Activated CD8-positive, alpha-beta memory T cell treated with anti-CD3 and anti-CD28 coated beads, Interleukin-2, amount 50 U/mL, for 1 hour (primary cell): ENCODE results near the gene ATP6V0A1.
A peak's percentile ranks its signal among the peaks of the same experiment; 100 is the strongest.
"Not testable (repeated sequence)": the region's sequence is repeated elsewhere in the genome, so short reads cannot be mapped to it uniquely, and the experiment has no call there.

ENCODE experiments used
- DNase-seq: peaks from one replicate; pipeline ENCODE4 v3.0.0-alpha.2; 2020; ENCODE audit errors: extremely low read depth

The ATP6V0A1 gene

DNA sequence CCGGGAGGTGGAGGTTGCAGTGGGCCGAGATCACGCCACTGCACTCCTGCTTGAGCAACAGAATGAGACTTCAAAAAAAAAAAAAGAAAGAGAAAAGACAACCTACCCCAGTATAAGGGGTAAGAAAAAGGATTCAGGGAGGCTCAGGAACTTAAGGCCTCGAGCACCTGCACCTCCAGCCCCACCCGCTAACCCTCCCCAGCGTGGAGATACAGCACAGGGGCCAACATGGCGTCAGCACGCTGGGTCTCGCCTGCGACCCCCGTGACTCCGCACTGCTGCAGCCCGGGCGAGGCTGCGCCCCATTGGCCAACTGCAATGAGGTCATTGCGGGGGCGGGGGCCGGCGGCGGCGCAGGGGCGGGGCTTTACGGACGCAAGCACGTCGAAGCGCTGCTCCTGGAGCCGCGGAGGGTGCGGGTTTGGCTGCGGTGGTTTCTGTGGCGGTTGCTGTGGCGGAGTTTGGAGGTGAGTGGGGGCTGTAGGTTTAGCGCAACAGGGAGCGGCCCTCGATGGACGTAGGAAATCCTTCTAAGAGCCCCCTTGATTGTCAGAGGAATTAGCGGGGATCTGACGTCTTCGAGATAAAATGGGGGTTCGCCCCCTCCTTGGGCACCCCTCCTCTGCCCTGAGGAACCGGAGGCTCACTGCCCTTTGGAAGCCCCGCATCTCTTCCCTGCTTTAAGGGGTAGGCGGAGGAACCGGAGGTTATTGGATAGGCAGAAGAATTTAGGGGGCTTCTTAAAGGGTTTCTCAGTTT, at the start of gene ATP6V0A1:
TSS of gene ATP6V0A1 (plus strand) at position 382 of the 759 bp plus-strand sequence. CDS start 2,017 bp downstream, outside the sequence.
- peak; percentile 35 for DNase-seq

DNA sequence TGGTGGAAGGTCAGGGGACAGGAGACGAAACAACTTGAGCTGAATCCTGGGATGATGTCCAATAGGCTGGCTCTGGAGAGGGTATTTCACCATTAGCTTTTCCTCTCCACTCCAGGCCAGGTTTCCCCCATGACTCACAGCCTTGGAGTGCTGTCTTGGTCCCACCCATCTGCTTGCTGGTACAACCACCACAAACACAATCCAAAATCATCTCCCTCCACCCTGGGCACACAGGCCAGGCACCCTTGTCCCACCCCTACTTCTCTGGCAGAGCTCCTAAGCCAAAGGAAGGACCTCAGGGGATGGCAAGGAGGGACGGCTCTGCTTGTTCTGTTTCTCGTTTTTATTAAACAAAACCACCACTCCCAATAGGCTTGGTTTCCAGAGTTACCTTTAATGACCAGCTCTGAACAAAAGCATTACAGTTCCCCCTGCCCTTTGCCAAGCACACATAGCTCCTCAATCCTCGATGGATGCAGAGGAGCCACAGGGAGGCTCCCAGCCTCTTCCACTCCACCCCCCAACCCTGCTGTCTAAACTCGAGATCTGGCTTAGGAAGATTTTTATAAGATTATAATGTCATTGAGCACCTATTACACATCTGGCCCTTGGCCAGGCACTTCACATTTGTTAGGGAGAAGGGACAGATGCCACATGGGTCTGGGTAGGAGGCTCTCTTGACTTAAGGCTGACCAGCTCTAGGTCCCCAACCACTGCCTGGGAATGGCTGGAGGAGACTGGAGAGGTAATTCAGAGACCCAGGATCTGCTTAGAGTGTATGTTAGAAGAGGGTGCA, 49.0 kb upstream of the ATP6V0A1 start:
- no peak for DNase-seq

DNA sequence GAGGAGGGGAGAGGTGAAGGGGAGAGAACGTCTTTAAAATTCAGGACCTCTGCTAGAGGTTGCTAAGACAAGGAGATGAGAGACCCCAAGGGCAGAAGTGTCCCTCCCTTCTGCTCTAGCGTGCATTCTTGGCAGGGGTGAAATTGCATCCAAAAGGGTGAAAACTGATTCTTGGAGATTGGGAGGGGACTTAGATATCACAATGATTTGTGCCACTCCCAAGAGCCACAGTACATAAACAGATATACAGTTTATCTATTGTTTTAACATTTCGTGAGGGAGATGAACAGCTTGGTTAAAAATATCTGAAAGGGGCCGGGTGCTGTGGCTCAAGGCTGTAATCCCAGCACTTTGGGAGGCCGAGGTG, 48.4 kb upstream of the ATP6V0A1 start:
- DNase-seq = no peak

DNA sequence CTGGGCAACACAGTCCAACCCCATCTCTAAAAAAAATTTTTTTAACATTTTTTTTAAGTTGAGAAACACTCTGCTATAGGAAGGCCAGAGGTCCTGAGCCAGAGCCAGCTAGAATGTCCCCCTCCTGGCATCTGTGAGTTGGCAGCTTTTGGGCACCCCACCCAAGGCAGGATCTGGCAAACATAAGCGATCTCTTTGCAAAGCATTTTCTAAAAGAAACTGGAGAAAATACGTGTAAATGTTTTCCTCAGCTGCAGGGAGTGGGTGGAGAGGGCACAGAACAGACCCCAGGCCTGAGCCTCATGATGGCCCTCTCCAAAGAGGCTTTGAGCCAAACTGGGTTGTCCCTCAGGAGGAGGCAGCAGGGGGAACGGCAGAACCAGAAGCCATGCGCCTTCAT, 47.3 kb upstream of the ATP6V0A1 start:
- DNase-seq = no peak

DNA sequence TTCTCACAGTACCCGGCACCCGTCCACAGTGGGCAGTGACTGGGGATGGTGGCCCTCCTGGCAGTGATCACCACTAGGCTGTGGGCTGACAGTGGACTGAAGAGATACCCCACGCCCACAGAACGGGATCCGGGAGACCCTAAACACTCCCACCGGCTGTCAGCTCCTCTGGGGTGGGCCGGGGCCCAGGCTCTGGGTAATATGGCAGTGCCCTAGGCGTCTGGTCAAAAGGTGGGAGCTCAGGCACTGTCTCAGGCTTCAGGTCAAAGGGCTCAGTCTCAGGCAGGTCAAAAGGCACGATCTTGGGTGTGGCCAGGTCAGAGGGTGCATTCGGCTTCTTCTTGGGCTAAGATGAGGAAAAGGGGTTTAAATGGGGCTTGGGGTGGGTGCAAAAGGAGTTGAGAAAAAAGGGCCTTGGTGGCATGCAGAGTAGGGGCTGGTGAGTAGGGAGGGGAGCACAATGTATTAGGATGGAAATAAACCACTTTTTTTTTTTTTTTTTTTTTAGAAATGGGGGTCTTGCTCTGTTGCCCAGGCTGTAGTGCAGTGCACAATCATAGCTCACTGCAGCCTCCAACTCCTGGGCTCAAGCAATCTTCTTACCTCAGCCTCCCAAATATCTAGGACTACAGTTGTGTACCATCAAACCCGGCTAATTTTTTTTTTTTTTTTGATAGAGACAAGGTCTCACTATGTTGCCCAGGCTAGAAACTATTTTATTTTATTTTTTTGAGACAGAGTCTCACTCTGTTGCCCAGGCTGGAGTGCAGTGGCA, 46.6 kb upstream of the ATP6V0A1 start:
- no peak for DNase-seq

DNA sequence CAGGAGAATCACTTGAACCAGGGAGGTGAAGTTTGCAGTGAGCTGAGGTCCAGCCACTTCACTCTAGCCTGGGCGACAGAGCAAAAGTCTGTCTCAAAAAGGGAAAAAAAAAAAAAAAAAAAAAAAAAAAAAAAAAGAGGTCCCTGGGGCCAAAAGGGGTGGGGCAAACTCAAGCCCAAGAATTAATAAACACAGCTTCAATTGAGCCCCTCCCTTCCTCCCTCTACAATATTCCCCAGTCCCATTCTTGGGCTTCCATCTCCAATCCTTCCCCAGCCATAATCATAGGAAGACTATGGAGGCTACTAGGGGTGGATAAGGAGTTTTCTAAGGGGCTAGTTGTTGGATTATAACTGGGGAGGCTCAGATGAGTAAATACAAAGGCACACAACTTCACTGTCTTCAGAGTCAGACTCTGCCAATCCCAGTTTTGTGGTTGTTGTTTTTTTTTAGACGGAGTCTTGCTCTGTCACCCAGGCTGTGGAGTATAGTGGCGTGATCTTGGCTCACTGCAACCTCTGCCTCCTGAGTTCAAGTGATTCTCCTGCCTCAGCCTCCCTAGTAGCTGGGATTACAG, 45.1 kb upstream of the ATP6V0A1 start:
- no peak for DNase-seq

DNA sequence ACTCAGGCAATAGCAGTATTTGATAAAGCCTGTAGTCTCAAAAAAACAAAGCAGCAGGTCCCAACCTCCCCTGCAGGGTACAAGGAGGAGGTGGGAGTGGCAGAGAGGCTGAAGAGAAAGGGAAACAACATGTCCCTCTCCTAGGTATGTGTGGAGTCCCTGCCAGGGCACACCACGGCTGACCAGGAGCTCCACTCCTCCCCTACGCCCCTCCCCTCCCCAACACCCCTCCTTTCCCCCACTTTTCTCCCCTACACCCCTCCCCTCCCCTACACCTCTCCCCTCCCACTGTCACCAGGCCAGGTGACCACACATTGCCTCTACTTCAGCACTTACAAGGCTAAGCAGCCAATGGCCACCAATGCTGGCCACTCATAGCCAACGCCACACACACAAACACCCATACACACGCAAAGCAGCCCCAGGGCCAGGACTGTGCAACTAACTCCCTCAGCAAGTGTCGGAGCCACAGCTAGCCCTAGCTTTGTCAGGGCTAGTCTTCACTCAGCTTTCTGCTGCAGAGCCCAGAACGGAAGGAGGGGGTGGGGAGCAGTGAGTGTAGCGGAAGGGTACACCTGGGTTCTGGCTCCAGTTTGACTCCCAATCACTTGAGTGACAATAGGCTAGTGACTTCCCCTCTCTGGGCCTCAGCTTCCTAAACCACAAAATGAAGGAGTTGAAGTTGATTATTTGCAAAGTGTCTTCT, 43.8 kb upstream of the ATP6V0A1 start:
- no peak for DNase-seq

DNA sequence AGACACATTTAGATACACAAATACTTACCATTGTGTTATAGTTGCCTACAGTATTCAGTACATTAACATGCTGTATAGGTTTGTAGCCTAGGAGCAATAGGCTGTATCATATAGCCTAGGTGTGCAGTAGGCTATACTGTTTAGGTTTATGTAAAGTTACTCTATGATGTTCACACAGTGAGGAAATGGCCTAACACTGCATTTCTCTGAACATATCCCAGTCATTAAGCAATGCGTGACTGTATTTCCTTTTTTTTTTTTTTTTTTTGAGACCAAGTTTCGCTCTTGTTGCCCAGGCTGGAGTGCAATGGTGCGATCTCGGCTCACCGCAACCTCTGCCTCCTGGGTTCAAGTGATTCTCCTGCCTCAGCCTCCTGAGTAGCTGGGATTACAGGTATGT, 40.7 kb upstream of the ATP6V0A1 start:
- not testable (repeated sequence) for DNase-seq

DNA sequence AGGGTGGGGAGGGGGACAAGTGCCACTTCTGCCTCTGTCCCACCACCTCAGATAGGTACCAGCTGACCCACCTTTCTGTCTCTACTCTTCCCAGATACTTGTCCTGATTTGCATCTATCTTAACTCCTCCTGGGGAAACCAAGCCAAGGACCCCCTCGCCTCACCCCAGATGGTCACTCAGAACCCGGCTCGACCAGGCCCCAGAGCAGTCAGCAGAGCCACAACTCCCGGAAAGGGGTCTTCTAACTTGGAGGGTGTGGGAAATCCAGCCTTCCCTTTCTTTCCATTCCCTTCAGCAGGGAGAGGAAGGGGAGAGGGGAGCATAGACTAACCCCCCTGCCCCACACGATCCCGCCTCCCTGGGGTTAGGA, 37.6 kb upstream of the ATP6V0A1 start:
- DNase-seq = no peak

DNA sequence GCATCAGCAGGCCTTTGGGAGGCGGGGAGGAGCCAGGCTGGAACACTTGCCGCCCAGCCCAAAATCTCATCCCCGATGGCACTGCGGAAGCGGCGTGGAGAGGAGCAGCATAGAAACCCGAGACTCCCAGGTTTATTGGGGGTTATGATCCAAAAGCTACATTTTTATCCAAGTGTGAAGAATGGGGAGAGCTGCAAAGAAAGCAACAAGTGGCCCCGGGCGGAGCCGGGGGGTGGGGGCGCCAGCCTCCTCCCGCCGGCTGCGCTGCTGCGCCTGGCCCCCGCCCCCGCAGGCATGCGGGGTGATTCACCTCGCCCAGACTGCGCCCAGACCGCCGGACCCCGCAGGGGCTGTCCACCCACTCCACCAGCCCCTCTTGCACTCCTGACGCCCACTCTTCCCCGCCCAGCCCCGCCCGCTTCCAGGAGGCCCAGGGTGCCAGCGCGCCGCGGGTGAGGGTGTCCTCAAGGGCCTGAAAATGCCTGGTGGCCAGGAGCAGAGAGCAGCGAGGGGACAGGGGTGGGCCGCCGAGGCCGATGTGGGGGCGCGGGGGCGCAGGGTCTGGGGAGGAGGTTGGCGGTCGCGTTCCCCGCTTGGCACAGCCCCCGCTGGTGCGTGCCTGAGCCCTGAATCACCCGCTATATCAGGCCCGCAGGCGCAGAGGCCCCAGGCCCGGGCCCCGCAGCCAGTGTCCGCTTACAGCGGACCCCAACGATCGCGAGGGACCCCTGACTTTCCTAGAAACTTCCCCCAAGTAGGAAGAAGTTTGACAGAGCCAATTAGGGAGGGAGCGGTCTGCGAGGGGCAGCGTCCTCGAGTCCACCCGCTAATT, 37.0 kb upstream of the ATP6V0A1 start:
- DNase-seq = no peak

DNA sequence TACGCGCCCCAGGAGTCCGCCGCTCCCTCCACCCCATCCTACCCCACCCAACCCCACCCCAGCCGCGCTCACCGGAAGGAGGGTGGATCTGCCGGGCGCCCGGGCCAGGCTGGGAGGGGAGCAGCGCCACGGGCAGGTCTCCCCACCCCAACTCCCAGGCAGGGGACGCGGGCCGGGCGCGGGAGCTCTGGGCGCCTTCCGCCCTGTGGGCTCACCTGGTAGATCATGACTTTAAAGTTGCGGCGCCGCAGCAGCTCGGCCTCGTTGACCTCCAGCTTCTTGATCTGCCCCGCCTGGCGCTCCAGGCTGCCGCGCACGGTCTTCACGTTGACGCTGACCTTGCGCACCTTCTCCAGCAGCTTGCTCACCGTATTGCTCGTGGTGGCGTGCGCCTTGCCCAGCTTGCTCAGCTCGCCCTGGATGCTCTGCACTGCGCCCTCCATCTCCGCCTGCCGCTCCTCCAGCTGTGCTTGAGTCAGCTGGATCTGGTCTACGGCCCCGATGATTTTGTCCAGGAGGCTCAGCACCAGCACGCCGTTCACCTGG, 36.2 kb upstream of the ATP6V0A1 start:
- no peak for DNase-seq

DNA sequence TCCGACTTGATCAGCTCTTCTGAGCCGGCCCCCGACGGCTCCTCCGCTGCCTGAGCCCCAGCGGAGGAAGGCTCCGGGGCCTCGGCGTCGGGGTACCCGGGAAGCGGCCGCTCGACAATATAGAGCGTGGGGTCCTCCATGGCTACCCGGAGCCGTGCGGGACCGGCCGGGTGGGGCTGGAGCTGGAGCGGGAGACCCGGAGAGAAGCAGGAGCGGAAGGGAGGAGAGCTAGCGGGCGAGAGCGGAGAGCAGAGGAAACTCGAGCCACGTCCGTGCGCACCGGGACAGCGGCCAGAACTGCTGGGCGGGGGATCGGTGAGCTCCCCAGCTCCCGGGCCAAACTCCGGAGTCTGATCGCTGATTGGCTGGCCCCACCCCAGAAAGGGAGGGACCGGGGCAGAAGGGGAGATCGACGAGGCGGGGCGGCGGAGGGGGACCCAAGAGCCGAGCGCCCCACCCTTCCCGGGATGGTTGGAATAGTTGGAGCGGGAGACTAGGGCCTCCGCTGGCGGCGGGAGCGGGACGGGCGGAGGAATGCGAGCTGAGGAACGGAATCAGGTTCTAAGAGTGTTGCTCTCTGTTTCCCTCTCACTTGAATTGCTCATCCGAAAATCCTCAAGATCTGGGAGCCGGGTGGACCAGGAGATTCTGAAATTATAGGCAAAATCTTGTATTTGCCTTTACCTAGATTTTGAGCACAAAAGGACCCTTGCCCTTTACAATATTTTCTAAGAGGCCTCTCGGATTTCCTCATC, 35.5 kb upstream of the ATP6V0A1 start, which contains the start of gene CAVIN1:
TSS of gene CAVIN1 (minus strand) at position 299 of the 755 bp plus-strand sequence. CDS start at position 140, 159 bp downstream.
- no peak for DNase-seq

DNA sequence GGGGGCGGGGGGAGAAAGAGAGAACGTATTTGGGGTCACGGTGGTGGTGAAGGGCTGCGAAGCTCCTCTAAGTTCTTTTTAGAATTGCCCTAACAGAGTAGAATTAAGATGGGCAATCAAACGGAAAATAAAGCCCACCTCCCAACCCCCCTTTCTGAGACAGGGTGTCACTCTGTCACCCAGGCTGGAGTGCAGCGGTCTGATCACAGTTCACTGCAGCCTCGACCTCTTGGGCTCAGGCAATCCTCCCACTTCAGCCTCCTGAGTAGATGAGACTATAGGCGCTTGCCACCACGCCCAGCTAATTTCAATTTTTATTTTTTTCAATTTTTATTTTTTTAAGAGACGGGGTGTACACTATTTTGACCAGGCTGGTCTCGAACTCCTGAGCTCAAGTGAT, 34.9 kb upstream of the ATP6V0A1 start:
- DNase-seq = no peak

DNA sequence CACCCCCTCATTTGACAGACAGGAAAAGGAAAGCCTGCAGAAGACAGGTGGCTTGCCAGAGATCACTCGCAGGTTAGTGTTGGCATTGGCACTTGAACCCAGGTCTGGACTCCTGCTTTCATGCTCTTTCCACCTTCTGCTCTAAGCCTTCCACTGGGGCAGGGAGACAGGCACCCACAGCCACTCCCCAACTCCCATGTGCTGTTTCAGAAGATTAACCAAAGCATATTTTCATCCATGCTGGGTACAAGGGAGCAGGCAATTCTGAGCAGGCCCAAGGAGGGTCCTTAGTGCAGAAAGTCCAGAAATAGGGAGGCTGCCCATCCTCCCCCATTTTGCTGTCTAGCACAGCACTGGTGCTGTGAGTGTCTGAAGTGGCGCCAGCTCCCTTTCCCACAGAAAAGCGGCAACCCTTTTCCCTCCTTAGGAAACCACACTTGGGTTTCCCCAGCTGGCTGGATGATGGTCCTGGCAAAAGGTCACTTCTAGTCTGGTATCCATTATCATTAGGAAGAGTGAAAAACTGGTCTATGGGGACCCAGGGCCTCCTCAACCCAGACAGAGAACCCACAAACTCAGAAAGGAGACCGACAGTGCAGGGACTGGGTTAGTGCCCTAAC, 33.6 kb upstream of the ATP6V0A1 start:
- DNase-seq = no peak

DNA sequence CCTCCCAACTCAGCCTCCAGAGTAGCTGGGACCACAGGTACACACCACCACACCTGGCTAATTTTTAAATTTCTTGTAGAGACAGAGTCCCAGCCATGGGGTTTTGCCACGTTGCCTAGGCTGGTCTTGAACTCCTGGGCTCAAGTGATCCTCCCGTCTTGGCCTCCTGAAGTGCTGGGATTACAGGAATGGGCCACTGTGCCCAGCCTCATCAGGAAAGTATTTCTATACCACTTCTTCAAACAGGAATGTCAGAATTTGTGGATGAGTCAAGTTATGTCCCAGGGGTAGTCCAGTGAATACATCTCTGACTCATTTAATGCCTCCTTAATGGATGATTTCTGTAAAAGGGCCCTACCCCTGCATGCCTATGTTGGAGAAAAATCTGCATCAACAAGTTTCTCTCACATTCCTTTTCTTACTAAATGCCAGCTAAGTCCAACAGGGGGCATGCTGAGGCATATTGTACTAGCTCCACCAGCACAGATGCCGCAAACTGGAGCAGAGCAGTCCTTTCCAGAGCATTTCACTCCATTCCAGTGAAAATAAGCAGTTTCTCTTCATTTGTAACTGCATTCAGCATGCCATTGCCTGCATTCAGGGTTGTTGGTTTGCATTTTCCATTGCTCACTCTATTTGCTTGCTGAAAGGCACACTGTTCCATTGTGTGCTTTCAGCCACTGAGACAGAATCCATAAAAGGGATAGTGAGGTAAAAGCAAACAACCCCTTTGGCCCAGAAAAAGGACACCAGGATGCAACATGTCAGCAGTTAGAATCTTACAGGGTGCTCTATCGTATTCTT, 30.3 kb upstream of the ATP6V0A1 start:
- no peak for DNase-seq

DNA sequence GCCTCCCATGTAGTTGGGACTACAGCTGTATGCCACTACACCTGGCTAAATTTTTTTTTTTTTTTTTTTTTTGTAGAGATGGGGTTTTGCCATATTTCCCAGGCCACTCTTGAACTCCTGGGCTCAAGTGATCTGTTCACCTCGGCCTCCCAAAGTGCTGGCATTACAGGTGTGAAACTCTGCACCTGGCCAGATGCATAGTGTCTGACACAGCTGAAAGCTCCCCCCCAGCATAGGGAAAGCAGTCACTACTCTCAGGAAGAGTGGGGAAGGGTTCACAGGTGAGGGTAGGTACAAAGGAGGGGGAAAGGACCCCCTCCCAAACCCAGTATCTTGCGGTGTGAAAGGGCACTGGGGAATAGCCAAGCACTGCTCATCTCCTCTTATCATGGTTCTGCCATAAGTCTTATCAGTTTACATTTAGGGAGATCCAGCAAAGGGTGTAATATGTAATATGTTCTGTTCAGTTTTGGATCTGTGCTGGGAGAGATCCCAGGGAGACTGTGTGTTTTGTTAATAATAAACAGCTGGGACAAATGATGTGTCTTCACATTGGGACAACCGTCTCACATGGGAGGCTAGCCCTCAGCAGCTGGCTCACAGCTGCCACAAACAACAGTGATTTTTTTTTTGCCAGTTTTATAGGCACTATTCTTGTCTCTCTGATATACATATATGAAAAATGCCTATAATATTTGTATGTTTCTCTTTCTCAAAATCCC, 28.8 kb upstream of the ATP6V0A1 start:
- no peak for DNase-seq

DNA sequence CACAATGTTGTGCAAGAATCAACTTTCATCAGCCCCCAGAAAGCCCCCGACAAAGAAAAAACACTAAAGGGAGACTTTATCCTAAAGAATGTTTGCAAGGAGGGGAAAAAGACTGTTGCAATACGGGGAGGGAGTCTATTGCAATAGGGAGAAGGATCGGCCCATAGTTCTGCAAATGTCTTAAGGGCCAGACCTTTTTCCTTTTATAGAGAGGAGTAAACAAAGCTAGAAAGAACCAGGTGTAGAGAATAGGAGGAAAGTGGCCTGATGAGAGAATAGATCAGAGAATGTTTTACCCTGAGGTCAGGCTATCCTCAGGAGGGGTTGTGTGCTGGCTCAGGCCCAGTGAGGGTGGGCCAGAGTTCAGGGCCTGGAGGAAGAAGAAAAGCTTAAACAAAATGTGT, 26.9 kb upstream of the ATP6V0A1 start:
- no peak for DNase-seq
